Keratinocyte (primary cell): ENCODE measurements around the gene STX10. TPM values are rescaled to one million over a fixed set of nuclear protein-coding genes. Genes with fewer than 3 reads are reported as not detected.

ENCODE experiments used
- DNase-seq: peaks from one replicate; pipeline ENCODE4 v3.0.0-alpha.2; 2011; ENCODE audit warnings: low read depth, missing footprints, low spot score
- FAIRE-seq: peaks from 2 replicates; lab custom pipeline; 2011; peaks lifted over from hg19 to GRCh38; lab: Jason Lieb, UNC
- H2AFZ ChIP-seq: 2 replicates; pipeline ENCODE4 v1.6.0; 2012; ENCODE audit warnings: low read length, control low read depth, inconsistent platforms; ENCODE audit not compliant: control insufficient read depth
- H3K27ac ChIP-seq: 2 replicates; pipeline ENCODE4 v1.5.1; 2011; ENCODE audit warnings: low read length; ENCODE audit not compliant: control insufficient read depth, insufficient read depth
- H3K27me3 ChIP-seq: 3 replicates; pipeline ENCODE4 v1.6.0; 2011; ENCODE audit warnings: low read length; ENCODE audit not compliant: control insufficient read depth, insufficient read depth; ENCODE audit errors: extremely low read depth
- H3K36me3 ChIP-seq, 2 experiments: 2 replicates in 1 of 2; 3 replicates in 1 of 2; pipeline ENCODE4 v1.5.1; 2011; ENCODE audit warnings: low read length in 2 of 2, mild to moderate bottlenecking in 1 of 2; ENCODE audit not compliant: control insufficient read depth in 2 of 2, insufficient read depth in 2 of 2; ENCODE audit errors: extremely low read depth in 1 of 2
- H3K4me1 ChIP-seq: 3 replicates; pipeline ENCODE4 v1.5.1; 2011; ENCODE audit warnings: low read length; ENCODE audit not compliant: control insufficient read depth, insufficient read depth; ENCODE audit errors: extremely low read depth
- H3K4me2 ChIP-seq: 3 replicates; pipeline ENCODE4 v1.6.0; 2011; ENCODE audit warnings: low read depth, low read length; ENCODE audit not compliant: control insufficient read depth, insufficient read depth; ENCODE audit errors: extremely low read depth
- H3K4me3 ChIP-seq, 3 experiments: fragments of 200-600 bp in 1 of 3; sonication (generic) in 1 of 3; 2 replicates in 2 of 3; 3 replicates in 1 of 3; pipeline ENCODE4 v1.5.1; 2011 to 2016; ENCODE audit warnings: low read length in 3 of 3, mild to moderate bottlenecking in 3 of 3, control low read depth in 2 of 3, inconsistent platforms in 1 of 3, low read depth in 1 of 3, mixed read lengths in 1 of 3, mixed run types in 1 of 3, moderate library complexity in 1 of 3; ENCODE audit not compliant: control insufficient read depth in 2 of 3, insufficient read depth in 2 of 3; ENCODE audit errors: extremely low read depth in 1 of 3
- H3K79me2 ChIP-seq: 2 replicates; pipeline ENCODE4 v1.6.0; 2012; ENCODE audit warnings: low read length; ENCODE audit not compliant: control insufficient read depth, insufficient read depth
- H3K9ac ChIP-seq: 3 replicates; pipeline ENCODE4 v1.6.0; 2011; ENCODE audit warnings: low read length; ENCODE audit not compliant: control insufficient read depth, insufficient read depth; ENCODE audit errors: extremely low read depth
- H3K9me1 ChIP-seq: 3 replicates; pipeline ENCODE4 v1.6.0; 2011; ENCODE audit warnings: low read length; ENCODE audit not compliant: control insufficient read depth, insufficient read depth; ENCODE audit errors: extremely low read depth
- H3K9me3 ChIP-seq: 2 replicates; pipeline ENCODE4 v1.5.1; 2012; ENCODE audit warnings: low read depth, low read length; ENCODE audit not compliant: control insufficient read depth
- H4K20me1 ChIP-seq: 3 replicates; pipeline ENCODE4 v1.6.0; 2011; ENCODE audit warnings: low read length; ENCODE audit not compliant: control insufficient read depth, insufficient read depth; ENCODE audit errors: extremely low read depth
- EZH2 ChIP-seq: IDR thresholded peaks from one replicate; pipeline ENCODE4 v1.6.1; 2012; ENCODE audit warnings: inconsistent platforms, mild to moderate bottlenecking, low read length, moderate library complexity
- dilution Hi-C: fragments of 300-500 bp; cut with MboI; formaldehyde crosslinking; loops from one replicate; pipeline ENCODE4 v1.7.0; 2020; ENCODE audit warnings: low sequenced_read_pairs; ENCODE audit not compliant: extremely low pct_ligation_motif_present
- polyA minus RNA-seq, 3 experiments: library from RNA; depleted of rRNA, polyadenylated mRNA; stranded (reverse); fragments of >200 nt; gene quantifications; 1 replicate in 1 of 3; 2 replicates in 1 of 3; 3 replicates in 1 of 3; pipeline ENCODE4 v1.2.3, GENCODE V29; 2011
- polyA plus RNA-seq, 5 experiments: library from polyadenylated mRNA; depleted of rRNA in 3 of 5; stranded (reverse) in 3 of 5; stranded (forward) in 1 of 5; unstranded in 1 of 5; fragments of >200 nt; gene quantifications; 1 replicate in 1 of 5; 2 replicates in 3 of 5; 3 replicates in 1 of 5; pipeline versions ENCODE4 v1.2.1 to v1.2.3, GENCODE V29; 2011 to 2012; ENCODE audit warnings: missing spikeins in 2 of 5, low read depth in 1 of 5, low replicate concordance in 1 of 5
- TF ChIP-seq, protein P1 (sequence below), 3 experiments: IDR thresholded peaks in 1 of 3; conservative IDR thresholded peaks in 1 of 3; optimal IDR thresholded peaks in 1 of 3; 2 replicates in 2 of 3; 3 replicates in 1 of 3; pipeline versions ENCODE3 to v1.5.1; 2011; ENCODE audit warnings: low read length in 3 of 3, mild to moderate bottlenecking in 3 of 3, moderate library complexity in 2 of 3, control low read depth in 1 of 3, inconsistent platforms in 1 of 3; ENCODE audit not compliant: insufficient read depth in 2 of 3; ENCODE audit errors: extremely low read depth in 1 of 3

Gene STX10, protein sequence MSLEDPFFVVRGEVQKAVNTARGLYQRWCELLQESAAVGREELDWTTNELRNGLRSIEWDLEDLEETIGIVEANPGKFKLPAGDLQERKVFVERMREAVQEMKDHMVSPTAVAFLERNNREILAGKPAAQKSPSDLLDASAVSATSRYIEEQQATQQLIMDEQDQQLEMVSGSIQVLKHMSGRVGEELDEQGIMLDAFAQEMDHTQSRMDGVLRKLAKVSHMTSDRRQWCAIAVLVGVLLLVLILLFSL
- 61.3 to 77.7 TPM (median 65.2 TPM) in 3 replicates for polyA plus RNA-seq
- polyA plus RNA-seq (2011; ENCODE audit: low read depth): 38.2 TPM
- 35.8 and 63.9 TPM in 2 replicates for polyA plus RNA-seq (2011; cell fraction: cytosol; rRNA removed)
- polyA plus RNA-seq (2011; cell fraction: nucleus; rRNA removed): 66.9 and 67.6 TPM in 2 replicates
- 45.3 and 69.9 TPM in 2 replicates for polyA plus RNA-seq (2012; ENCODE audit: low replicate concordance)
- 38.6 to 91.6 TPM (median 43.4 TPM) in 3 replicates for polyA minus RNA-seq
- polyA minus RNA-seq (2011; cell fraction: cytosol; rRNA and poly(A)+ RNA removed): 59.3 TPM
- 11.0 and 11.1 TPM in 2 replicates for polyA minus RNA-seq (2011; cell fraction: nucleus; rRNA and poly(A)+ RNA removed)

DNA sequence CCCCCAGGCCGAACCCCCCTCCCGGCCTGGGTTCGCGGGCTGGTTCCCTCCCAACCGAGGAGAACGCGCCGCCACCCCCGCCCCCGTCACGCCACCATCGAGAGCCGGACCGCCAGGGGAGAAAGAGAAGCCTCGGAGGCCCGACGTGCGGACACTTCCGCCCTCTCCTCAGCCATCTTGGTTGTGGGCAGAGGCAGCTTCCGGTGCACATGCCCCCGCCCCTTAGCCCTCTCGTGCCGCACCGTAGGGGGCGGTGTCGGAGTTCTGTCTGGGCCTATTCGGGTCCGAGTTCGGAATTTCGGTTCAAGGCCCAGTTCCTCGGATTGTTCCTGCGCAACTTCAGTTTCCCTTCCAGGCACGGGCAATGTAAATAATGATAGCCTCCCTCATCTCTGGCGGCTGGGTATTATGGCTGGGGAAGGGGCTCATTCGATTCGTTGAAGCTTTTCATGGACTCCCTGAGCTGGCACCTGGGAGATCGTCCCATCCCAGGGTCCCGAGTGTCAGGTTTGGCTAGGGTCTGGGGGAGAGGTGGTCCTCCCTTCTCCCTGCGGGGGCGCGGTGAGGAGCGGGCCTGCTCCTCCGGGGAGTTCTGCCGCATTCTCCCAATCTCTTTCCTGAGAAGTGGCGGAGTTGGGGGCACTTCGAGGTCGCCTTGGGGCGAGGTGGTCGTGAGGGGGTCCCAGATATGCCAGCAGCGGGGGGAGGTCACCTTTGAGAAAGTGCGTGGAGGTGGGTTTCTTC, at the start of gene STX10, which contains the start of gene IER2:
TSS of gene STX10 (minus strand) at position 189 of the 744 bp plus-strand sequence. CDS start 202 bp downstream, outside the sequence.
TSS of gene IER2 (plus strand) at position 225 of the 744 bp plus-strand sequence. CDS start 2,776 bp downstream, outside the sequence.
- H3K4me2 ChIP-seq: peak within 1 kb of the TSS; percentile 85
- DNase-seq: no peak
- peaks cover 8% of the 10 kb centered on the region for H3K4me1 ChIP-seq
- H3K9me3 ChIP-seq: no peaks in the 10 kb centered on the region
- peak within 1 kb of the TSS; percentile 62 to 99 (median 99) for H3K4me3 ChIP-seq
- TF ChIP-seq, protein P1, sequence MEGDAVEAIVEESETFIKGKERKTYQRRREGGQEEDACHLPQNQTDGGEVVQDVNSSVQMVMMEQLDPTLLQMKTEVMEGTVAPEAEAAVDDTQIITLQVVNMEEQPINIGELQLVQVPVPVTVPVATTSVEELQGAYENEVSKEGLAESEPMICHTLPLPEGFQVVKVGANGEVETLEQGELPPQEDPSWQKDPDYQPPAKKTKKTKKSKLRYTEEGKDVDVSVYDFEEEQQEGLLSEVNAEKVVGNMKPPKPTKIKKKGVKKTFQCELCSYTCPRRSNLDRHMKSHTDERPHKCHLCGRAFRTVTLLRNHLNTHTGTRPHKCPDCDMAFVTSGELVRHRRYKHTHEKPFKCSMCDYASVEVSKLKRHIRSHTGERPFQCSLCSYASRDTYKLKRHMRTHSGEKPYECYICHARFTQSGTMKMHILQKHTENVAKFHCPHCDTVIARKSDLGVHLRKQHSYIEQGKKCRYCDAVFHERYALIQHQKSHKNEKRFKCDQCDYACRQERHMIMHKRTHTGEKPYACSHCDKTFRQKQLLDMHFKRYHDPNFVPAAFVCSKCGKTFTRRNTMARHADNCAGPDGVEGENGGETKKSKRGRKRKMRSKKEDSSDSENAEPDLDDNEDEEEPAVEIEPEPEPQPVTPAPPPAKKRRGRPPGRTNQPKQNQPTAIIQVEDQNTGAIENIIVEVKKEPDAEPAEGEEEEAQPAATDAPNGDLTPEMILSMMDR (optimal IDR thresholded peaks at IDR 0.05 in 1 of 3, IDR thresholded peaks at IDR 0.05 in 1 of 3, conservative IDR thresholded peaks at IDR 0.05 in 1 of 3; ENCODE audit: extremely low read depth in 1 of 3, insufficient read depth in 2 of 3, low read length in 3 of 3): peak; percentile 56 to 66 (median 59)
- TF ChIP-seq EZH2: no peak
- peak within 1 kb of the TSS; percentile 98 for H3K9ac ChIP-seq
- peak within 1 kb of the TSS; percentile 76 for H2AFZ ChIP-seq
- H3K27me3 ChIP-seq: no peaks in the 10 kb centered on the region
- H4K20me1 ChIP-seq: peaks cover 9% of the 10 kb centered on the region
- H3K79me2 ChIP-seq: peaks cover 46% of the 10 kb centered on the region
- H3K9me1 ChIP-seq: no peaks in the 10 kb centered on the region
- dilution Hi-C loops: no loop called here
- peaks cover 3 to 16% of the 10 kb centered on the region in 2 experiments for H3K36me3 ChIP-seq
- no peak for FAIRE-seq
- H3K27ac ChIP-seq: peak within 1 kb of the TSS; percentile 97

DNA sequence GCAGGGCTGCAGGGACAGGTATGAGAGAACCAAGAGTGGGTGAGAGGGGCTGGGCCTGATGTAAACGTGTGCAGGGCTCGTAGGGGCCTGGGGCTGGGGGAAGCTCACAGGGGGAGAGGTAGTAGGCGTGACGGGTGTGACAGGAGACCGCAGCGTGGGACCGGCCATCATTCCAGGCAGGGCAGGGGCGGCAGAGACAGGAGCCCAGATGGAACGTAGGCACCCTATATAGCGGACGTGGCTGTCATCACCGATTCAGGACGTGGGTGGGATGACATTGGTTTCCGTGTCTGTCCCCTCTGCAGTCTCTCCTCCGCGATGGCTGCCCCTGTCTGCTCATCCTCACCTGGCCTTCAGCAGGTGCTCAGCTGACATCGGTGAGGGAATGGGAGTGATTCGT, 48.5 kb upstream of the STX10 start:
- H3K4me3 ChIP-seq: no peak overlapping the region
- no peaks in the 10 kb centered on the region for H3K4me1 ChIP-seq
- FAIRE-seq: no peak
- no peak overlapping the region for H3K9ac ChIP-seq
- TF ChIP-seq, protein P1 (optimal IDR thresholded peaks at IDR 0.05 in 1 of 3, IDR thresholded peaks at IDR 0.05 in 1 of 3, conservative IDR thresholded peaks at IDR 0.05 in 1 of 3; ENCODE audit: extremely low read depth in 1 of 3, insufficient read depth in 2 of 3, low read length in 3 of 3): no peak
- TF ChIP-seq EZH2: no peak
- no peaks in the 10 kb centered on the region for H3K27me3 ChIP-seq
- no peaks in the 10 kb centered on the region for H3K36me3 ChIP-seq
- no peak for DNase-seq
- H3K9me1 ChIP-seq: no peaks in the 10 kb centered on the region
- no peak overlapping the region for H2AFZ ChIP-seq
- dilution Hi-C loops: no loop called here
- H3K4me2 ChIP-seq: no peak overlapping the region
- no peak overlapping the region for H3K27ac ChIP-seq
- H3K79me2 ChIP-seq: no peaks in the 10 kb centered on the region
- no peaks in the 10 kb centered on the region for H3K9me3 ChIP-seq
- no peaks in the 10 kb centered on the region for H4K20me1 ChIP-seq
